H1 (cell line): ENCODE results near the gene TFF2. TPM values are rescaled to one million over a fixed set of nuclear protein-coding genes. Genes with fewer than 3 reads are reported as not detected.

Source experiments
- CBX8 ChIP-seq: fragments of 300-800, 300-1000 bp; sonication (generic); IDR thresholded peaks from 2 replicates; pipeline ENCODE4 v1.7.1; 2016; ENCODE audit warnings: low read depth, low read length, borderline replicate concordance
- polyA plus RNA-seq, 7 experiments: library from polyadenylated mRNA; depleted of rRNA in 3 of 7; stranded (reverse) in 5 of 7; unstranded in 2 of 7; fragments of >200 nt in 5 of 7; fragments of 200-250 nt in 2 of 7; gene quantifications; 1 replicate in 5 of 7; 2 replicates in 1 of 7; 4 replicates in 1 of 7; pipeline versions ENCODE4 v1.2.1 to v1.2.3, GENCODE V29; 2011 to 2013; ENCODE audit warnings: missing spikeins in 2 of 7, mixed read lengths in 2 of 7
- total RNA-seq: library from RNA; stranded (reverse); fragmentation: NEBNext Ultra II Directional; extraction: Animal tissue kit (Norgen Biotek cat#: 25700); gene quantifications from 2 replicates; pipeline ENCODE4 v1.2.1, GENCODE V29; 2021
- TF ChIP-seq, protein P1 (sequence below): fragments of 300-600 bp; sonication (generic); IDR thresholded peaks from 2 replicates; pipeline ENCODE4 v1.7.1; 2012; ENCODE audit warnings: low read length, moderate library complexity, mild to moderate bottlenecking, inconsistent platforms; ENCODE audit not compliant: insufficient replicate concordance

TFF2 gene
- total and polyA plus RNA-seq, 2 of the 8 experiments (the other 6 are each of a cell fraction or from before 2014, with no cell fraction given), result not detected

- TF ChIP-seq, protein P1, sequence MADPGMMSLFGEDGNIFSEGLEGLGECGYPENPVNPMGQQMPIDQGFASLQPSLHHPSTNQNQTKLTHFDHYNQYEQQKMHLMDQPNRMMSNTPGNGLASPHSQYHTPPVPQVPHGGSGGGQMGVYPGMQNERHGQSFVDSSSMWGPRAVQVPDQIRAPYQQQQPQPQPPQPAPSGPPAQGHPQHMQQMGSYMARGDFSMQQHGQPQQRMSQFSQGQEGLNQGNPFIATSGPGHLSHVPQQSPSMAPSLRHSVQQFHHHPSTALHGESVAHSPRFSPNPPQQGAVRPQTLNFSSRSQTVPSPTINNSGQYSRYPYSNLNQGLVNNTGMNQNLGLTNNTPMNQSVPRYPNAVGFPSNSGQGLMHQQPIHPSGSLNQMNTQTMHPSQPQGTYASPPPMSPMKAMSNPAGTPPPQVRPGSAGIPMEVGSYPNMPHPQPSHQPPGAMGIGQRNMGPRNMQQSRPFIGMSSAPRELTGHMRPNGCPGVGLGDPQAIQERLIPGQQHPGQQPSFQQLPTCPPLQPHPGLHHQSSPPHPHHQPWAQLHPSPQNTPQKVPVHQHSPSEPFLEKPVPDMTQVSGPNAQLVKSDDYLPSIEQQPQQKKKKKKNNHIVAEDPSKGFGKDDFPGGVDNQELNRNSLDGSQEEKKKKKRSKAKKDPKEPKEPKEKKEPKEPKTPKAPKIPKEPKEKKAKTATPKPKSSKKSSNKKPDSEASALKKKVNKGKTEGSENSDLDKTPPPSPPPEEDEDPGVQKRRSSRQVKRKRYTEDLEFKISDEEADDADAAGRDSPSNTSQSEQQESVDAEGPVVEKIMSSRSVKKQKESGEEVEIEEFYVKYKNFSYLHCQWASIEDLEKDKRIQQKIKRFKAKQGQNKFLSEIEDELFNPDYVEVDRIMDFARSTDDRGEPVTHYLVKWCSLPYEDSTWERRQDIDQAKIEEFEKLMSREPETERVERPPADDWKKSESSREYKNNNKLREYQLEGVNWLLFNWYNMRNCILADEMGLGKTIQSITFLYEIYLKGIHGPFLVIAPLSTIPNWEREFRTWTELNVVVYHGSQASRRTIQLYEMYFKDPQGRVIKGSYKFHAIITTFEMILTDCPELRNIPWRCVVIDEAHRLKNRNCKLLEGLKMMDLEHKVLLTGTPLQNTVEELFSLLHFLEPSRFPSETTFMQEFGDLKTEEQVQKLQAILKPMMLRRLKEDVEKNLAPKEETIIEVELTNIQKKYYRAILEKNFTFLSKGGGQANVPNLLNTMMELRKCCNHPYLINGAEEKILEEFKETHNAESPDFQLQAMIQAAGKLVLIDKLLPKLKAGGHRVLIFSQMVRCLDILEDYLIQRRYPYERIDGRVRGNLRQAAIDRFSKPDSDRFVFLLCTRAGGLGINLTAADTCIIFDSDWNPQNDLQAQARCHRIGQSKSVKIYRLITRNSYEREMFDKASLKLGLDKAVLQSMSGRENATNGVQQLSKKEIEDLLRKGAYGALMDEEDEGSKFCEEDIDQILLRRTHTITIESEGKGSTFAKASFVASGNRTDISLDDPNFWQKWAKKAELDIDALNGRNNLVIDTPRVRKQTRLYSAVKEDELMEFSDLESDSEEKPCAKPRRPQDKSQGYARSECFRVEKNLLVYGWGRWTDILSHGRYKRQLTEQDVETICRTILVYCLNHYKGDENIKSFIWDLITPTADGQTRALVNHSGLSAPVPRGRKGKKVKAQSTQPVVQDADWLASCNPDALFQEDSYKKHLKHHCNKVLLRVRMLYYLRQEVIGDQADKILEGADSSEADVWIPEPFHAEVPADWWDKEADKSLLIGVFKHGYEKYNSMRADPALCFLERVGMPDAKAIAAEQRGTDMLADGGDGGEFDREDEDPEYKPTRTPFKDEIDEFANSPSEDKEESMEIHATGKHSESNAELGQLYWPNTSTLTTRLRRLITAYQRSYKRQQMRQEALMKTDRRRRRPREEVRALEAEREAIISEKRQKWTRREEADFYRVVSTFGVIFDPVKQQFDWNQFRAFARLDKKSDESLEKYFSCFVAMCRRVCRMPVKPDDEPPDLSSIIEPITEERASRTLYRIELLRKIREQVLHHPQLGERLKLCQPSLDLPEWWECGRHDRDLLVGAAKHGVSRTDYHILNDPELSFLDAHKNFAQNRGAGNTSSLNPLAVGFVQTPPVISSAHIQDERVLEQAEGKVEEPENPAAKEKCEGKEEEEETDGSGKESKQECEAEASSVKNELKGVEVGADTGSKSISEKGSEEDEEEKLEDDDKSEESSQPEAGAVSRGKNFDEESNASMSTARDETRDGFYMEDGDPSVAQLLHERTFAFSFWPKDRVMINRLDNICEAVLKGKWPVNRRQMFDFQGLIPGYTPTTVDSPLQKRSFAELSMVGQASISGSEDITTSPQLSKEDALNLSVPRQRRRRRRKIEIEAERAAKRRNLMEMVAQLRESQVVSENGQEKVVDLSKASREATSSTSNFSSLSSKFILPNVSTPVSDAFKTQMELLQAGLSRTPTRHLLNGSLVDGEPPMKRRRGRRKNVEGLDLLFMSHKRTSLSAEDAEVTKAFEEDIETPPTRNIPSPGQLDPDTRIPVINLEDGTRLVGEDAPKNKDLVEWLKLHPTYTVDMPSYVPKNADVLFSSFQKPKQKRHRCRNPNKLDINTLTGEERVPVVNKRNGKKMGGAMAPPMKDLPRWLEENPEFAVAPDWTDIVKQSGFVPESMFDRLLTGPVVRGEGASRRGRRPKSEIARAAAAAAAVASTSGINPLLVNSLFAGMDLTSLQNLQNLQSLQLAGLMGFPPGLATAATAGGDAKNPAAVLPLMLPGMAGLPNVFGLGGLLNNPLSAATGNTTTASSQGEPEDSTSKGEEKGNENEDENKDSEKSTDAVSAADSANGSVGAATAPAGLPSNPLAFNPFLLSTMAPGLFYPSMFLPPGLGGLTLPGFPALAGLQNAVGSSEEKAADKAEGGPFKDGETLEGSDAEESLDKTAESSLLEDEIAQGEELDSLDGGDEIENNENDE, result no peak
- TF ChIP-seq CBX8, result no peak
These were observed 27.2 kb upstream of the TFF2 start (continued) for GRCh38 chr21:42377951-42378340.
